DND-41 (cell line): ENCODE results near the gene BORCS5.

Source experiments
- ATAC-seq: fragments of 200-7000 bp; cut with Tn5 transposase; 3 replicates; pipeline ENCODE4 v1.9.1; 2021; ENCODE audit warnings: low read depth; ENCODE audit not compliant: insufficient read depth
- DNase-seq: peaks from one replicate; pipeline ENCODE4 v3.0.0-alpha.2; 2020
- H2AFZ ChIP-seq: 2 replicates; pipeline ENCODE4 v1.6.0; 2012; ENCODE audit warnings: low read depth, low read length
- H3K27ac ChIP-seq: 2 replicates; pipeline ENCODE4 v1.5.1; 2012; ENCODE audit warnings: low read length, inconsistent platforms
- H3K27me3 ChIP-seq: fragments of 200-600 bp; sonication (generic); 2 replicates; pipeline ENCODE4 v1.6.0; 2012; ENCODE audit warnings: low read length, mild to moderate bottlenecking, inconsistent platforms; ENCODE audit not compliant: insufficient read depth, poor library complexity
- H3K36me3 ChIP-seq: 2 replicates; pipeline ENCODE4 v1.5.1; 2012; ENCODE audit warnings: low read length, inconsistent platforms; ENCODE audit not compliant: insufficient read depth
- H3K4me1 ChIP-seq: 2 replicates; pipeline ENCODE4 v1.5.1; 2012; ENCODE audit warnings: mild to moderate bottlenecking, low read length; ENCODE audit not compliant: insufficient read depth
- H3K4me2 ChIP-seq: 2 replicates; pipeline ENCODE4 v1.6.0; 2012; ENCODE audit warnings: mild to moderate bottlenecking, moderate library complexity, low read length, inconsistent platforms; ENCODE audit not compliant: insufficient read depth
- H3K4me3 ChIP-seq, 2 experiments: fragments of 200-600 bp in 1 of 2; shearing (Covaris generic) in 1 of 2; 2 replicates each; pipeline ENCODE4 v1.5.1; 2012 to 2016; ENCODE audit warnings: inconsistent platforms in 2 of 2, low read length in 2 of 2, mild to moderate bottlenecking in 2 of 2, low read depth in 1 of 2, moderate library complexity in 1 of 2
- H3K79me2 ChIP-seq: 2 replicates; pipeline ENCODE4 v1.6.0; 2012; ENCODE audit warnings: low read length, inconsistent platforms; ENCODE audit not compliant: insufficient read depth
- H3K9ac ChIP-seq: 2 replicates; pipeline ENCODE4 v1.6.0; 2012; ENCODE audit warnings: low read depth, mild to moderate bottlenecking, inconsistent platforms, low read length, moderate library complexity
- H3K9me3 ChIP-seq: 2 replicates; pipeline ENCODE4 v1.5.1; 2012; ENCODE audit warnings: low read length, moderate library complexity, mild to moderate bottlenecking, inconsistent platforms; ENCODE audit not compliant: insufficient read depth, severe bottlenecking
- H4K20me1 ChIP-seq: 2 replicates; pipeline ENCODE4 v1.6.0; 2012; ENCODE audit warnings: low read length; ENCODE audit not compliant: insufficient read depth
- EZH2 ChIP-seq: IDR thresholded peaks from 3 replicates; pipeline ENCODE4 v1.6.1; 2012; ENCODE audit warnings: borderline replicate concordance, low read depth, mild to moderate bottlenecking, moderate library complexity, low read length, inconsistent platforms; ENCODE audit not compliant: severe bottlenecking
- TF ChIP-seq, protein P1 (sequence below): IDR thresholded peaks from 2 replicates; pipeline ENCODE4 v1.5.1; 2012; ENCODE audit warnings: borderline replicate concordance, low read length, moderate library complexity, mild to moderate bottlenecking; ENCODE audit not compliant: poor library complexity, severe bottlenecking; ENCODE audit errors: extremely low read depth

Gene BORCS5

GRCh38 chr12:12492547-12492946 lies 135.7 kb downstream of the BORCS5 start:
- no peaks in the 10 kb centered on the region for H3K36me3 ChIP-seq
- H3K27ac ChIP-seq = no peak overlapping the region
- TF ChIP-seq, protein P1, sequence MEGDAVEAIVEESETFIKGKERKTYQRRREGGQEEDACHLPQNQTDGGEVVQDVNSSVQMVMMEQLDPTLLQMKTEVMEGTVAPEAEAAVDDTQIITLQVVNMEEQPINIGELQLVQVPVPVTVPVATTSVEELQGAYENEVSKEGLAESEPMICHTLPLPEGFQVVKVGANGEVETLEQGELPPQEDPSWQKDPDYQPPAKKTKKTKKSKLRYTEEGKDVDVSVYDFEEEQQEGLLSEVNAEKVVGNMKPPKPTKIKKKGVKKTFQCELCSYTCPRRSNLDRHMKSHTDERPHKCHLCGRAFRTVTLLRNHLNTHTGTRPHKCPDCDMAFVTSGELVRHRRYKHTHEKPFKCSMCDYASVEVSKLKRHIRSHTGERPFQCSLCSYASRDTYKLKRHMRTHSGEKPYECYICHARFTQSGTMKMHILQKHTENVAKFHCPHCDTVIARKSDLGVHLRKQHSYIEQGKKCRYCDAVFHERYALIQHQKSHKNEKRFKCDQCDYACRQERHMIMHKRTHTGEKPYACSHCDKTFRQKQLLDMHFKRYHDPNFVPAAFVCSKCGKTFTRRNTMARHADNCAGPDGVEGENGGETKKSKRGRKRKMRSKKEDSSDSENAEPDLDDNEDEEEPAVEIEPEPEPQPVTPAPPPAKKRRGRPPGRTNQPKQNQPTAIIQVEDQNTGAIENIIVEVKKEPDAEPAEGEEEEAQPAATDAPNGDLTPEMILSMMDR = no peak
- TF ChIP-seq EZH2 = no peak
- H3K4me2 ChIP-seq = no peak overlapping the region
- DNase-seq (no peak), ATAC-seq (no peak)
- H3K4me3 ChIP-seq = no peak overlapping the region
- no peaks in the 10 kb centered on the region for H3K79me2 ChIP-seq
- no peaks in the 10 kb centered on the region for H4K20me1 ChIP-seq
- no peaks in the 10 kb centered on the region for H3K4me1 ChIP-seq
- no peak overlapping the region for H3K9ac ChIP-seq
- H3K9me3 ChIP-seq = no peaks in the 10 kb centered on the region
- H2AFZ ChIP-seq = no peak overlapping the region
- H3K27me3 ChIP-seq = no peaks in the 10 kb centered on the region

DNA sequence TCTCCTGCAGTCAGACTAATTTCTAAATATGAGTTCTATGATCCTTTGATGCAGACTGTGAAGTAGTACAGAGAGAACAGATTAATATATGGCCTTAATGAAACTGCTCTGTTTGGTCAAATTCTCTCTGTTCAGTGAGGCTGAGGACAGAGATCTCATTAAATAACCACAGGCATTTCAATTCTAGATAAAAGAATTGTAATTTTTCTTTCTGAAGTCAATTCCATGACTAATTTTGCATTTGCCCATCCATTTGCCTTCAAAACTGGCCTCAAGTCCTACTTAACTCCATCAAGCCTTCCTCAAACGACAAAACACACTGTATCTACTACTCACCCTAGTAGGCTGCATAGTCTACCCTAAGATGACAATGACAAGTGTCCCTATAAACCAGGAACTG lies 138.7 kb downstream of the BORCS5 start:
- Histone ChIP-seq H3K27ac (no peak overlapping the region), H3K9ac (no peak overlapping the region), H3K79me2 (no peaks in the 10 kb centered on the region), H3K36me3 (no peaks in the 10 kb centered on the region), H3K9me3 (no peaks in the 10 kb centered on the region), H4K20me1 (no peaks in the 10 kb centered on the region), H2AFZ (no peak overlapping the region), H3K27me3 (no peaks in the 10 kb centered on the region), H3K4me3 (no peak overlapping the region), H3K4me1 (no peaks in the 10 kb centered on the region), H3K4me2 (no peak overlapping the region)
- DNase-seq = no peak
- TF ChIP-seq, protein P1 = no peak
- no peak for TF ChIP-seq EZH2
- ATAC-seq = no peak

DNA sequence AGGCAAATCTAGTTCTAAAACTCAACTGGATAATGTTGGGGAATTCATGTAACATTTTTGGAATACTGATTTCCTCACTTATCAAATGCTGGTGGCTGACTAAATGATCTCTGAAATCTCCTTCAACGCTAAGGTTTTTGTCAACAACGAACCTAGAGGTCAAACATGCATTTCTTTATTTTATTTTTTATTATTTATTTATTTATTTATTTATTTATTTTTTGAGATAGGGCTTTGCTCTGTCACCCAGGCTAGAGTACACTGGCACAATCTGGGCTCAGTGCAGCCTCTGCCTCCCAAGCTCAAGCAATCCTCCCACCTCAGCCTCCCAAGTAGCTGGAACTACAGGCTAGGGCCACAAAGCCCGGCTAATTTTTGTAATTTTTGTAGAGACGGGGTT lies 141.3 kb downstream of the BORCS5 start:
- H2AFZ ChIP-seq = no peak overlapping the region
- no peaks in the 10 kb centered on the region for H3K36me3 ChIP-seq
- H3K4me3 ChIP-seq = no peak overlapping the region
- no peaks in the 10 kb centered on the region for H4K20me1 ChIP-seq
- DNase-seq = no peak
- no peaks in the 10 kb centered on the region for H3K79me2 ChIP-seq
- H3K27ac ChIP-seq = no peak overlapping the region
- H3K9me3 ChIP-seq = no peaks in the 10 kb centered on the region
- no peak for ATAC-seq
- no peaks in the 10 kb centered on the region for H3K4me1 ChIP-seq
- TF ChIP-seq, protein P1 = no peak
- no peak for TF ChIP-seq EZH2
- H3K9ac ChIP-seq = no peak overlapping the region
- H3K27me3 ChIP-seq = no peaks in the 10 kb centered on the region
- H3K4me2 ChIP-seq = no peak overlapping the region

DNA sequence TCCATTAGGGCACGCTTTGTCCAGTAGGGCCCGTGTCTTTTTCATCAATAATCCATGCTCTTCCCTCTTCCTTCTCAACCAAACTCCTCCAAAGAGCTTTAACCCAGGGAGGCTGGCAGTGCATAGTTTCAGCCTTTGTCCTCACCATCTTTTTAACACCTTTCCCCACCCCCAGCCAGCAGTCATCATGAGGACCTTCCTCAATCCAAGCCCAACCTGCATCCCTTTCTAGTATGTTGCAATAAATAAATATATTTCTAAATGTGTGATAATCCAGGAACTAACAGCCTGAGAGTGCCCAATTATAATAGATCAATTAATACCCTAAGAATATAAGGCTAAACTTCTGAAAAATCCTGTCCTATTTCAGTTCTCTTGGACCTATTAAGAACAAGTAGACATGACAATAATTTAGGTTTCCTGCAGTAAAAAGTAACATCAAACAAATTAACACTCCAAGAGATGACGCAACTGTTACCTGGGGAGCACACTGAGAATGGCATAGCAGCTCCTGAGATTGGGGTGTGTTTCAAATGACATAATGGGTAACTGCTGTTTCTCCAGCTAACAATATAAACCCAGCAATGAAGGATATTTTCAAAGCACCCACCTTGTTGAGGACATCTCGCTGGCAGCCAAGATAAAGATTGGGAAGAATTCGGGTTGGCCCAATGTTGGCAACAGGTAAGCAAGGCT lies 143.2 kb downstream of the BORCS5 start:
- Histone ChIP-seq H3K9me3 (no peaks in the 10 kb centered on the region), H3K4me1 (no peaks in the 10 kb centered on the region), H3K36me3 (no peaks in the 10 kb centered on the region), H3K79me2 (no peaks in the 10 kb centered on the region), H3K27ac (no peak overlapping the region), H3K9ac (no peak overlapping the region), H2AFZ (no peak overlapping the region), H3K4me3 (no peak overlapping the region), H3K27me3 (peaks cover under 1% of the 10 kb centered on the region), H4K20me1 (no peaks in the 10 kb centered on the region), H3K4me2 (no peak overlapping the region)
- no peak for ATAC-seq
- DNase-seq = no peak
- TF ChIP-seq EZH2 = no peak
- TF ChIP-seq, protein P1 = no peak
